ENCODE results near the gene GRM5. TPM values are rescaled to one million over a fixed set of nuclear protein-coding genes. Genes with fewer than 3 reads are reported as not detected.
"Not testable (repeated sequence)": the region's sequence is repeated elsewhere in the genome, so short reads cannot be mapped to it uniquely, and the experiment has no call there.

GRM5 gene
- total RNA-seq, 1 donor from 2014 or later: not detected

- intact Hi-C loops (cut with DNase I): no loop called here
- no peak for TF ChIP-seq POLR2A (IDR thresholded peaks at IDR 0.05)
Observed at GRCh38 chr11:88469561-88470225, 596.1 kb downstream of the GRM5 start.

GRCh38 chr11:88464528-88464927, 601.3 kb downstream of the GRM5 start:
- Histone ChIP-seq H3K9me3 (no peaks in the 10 kb centered on the region), H3K4me1 (no peaks in the 10 kb centered on the region), H3K27ac (no peak overlapping the region), H3K36me3 (no peaks in the 10 kb centered on the region), H3K27me3 (no peaks in the 10 kb centered on the region), H3K4me3 (no peak overlapping the region)
- no peak for DNase-seq (ENCODE audit: extremely low spot score in 2 of 2)
- intact Hi-C loops (cut with DNase I): no loop called here
- TF ChIP-seq CTCF (IDR thresholded peaks at IDR 0.05): no peak
- no peak for TF ChIP-seq POLR2A (IDR thresholded peaks at IDR 0.05)
- TF ChIP-seq POLR2AphosphoS5 (IDR thresholded peaks at IDR 0.05; ENCODE audit: insufficient read depth in 1 of 2, low read depth in 1 of 2): no peak

More at GRCh38 chr11:88469561-88470225, 596.1 kb downstream of the GRM5 start:
- DNase-seq (ENCODE audit: extremely low spot score in 2 of 2): no peak
- Histone ChIP-seq H3K27ac (no peak overlapping the region), H3K4me3 (no peak overlapping the region), H3K4me1 (no peaks in the 10 kb centered on the region), H3K36me3 (no peaks in the 10 kb centered on the region), H3K9me3 (no peaks in the 10 kb centered on the region), H3K27me3 (no peaks in the 10 kb centered on the region)

DNA sequence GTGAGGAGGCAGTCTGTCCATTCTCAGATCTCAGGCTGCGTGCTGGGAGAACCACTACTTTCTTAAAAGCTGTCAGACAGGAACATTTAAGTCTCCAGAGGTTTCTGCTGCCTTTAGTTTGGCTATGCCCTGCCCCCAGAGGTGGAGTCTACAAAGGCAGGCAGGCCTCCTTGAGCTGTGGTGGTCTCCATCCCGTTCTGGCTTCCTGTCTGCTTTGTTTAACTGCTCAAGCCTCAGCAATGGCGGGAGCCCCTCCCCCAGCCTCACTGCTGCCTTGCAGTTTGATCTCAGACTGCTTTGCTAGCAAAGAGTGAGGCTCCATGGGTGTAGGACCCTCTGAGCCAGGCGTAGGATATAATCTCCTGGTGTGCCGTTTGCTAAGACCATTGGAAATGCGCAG, 602.5 kb downstream of the GRM5 start:
- H3K27ac ChIP-seq; H3K4me3 ChIP-seq; H3K9me3 ChIP-seq; H3K27me3 ChIP-seq; H3K4me1 ChIP-seq; intact Hi-C loops (cut with DNase I); H3K36me3 ChIP-seq; DNase-seq (ENCODE audit: extremely low spot score in 2 of 2): not testable (repeated sequence)

DNA sequence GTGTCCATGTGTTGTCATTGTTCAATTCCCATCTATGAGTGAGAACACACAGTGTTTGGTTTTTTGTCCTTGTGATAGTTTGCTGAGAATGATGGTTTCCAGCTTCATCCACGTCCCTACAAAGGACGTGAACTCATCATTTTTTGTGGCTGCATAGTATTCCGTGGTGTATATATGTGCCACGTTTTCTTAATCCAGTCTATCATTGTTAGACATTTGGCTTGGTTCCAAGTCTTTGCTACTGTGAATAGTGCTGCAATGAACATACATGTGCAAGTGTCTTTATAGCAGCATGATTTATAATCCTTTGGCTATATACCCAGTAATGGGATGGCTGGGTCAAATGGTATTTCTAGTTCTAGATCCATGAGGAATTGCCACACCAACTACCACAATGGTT, 607.7 kb downstream of the GRM5 start:
- DNase-seq (ENCODE audit: extremely low spot score in 2 of 2); H3K36me3 ChIP-seq; H3K9me3 ChIP-seq; intact Hi-C loops (cut with DNase I); H3K4me1 ChIP-seq; H3K4me3 ChIP-seq; H3K27ac ChIP-seq; H3K27me3 ChIP-seq: not testable (repeated sequence)

GRCh38 chr11:88455974-88456373, 609.8 kb downstream of the GRM5 start:
- TF ChIP-seq CTCF (IDR thresholded peaks at IDR 0.05): no peak
- no peak for TF ChIP-seq POLR2AphosphoS5 (IDR thresholded peaks at IDR 0.05; ENCODE audit: insufficient read depth in 1 of 2, low read depth in 1 of 2)
- no peak for TF ChIP-seq POLR2A (IDR thresholded peaks at IDR 0.05)
- Histone ChIP-seq H3K27me3 (no peaks in the 10 kb centered on the region), H3K4me1 (no peaks in the 10 kb centered on the region), H3K4me3 (no peak overlapping the region), H3K36me3 (no peaks in the 10 kb centered on the region), H3K27ac (no peak overlapping the region), H3K9me3 (no peaks in the 10 kb centered on the region)
- intact Hi-C loops (cut with DNase I): no loop called here
- DNase-seq (ENCODE audit: extremely low spot score in 2 of 2): no peak

DNA sequence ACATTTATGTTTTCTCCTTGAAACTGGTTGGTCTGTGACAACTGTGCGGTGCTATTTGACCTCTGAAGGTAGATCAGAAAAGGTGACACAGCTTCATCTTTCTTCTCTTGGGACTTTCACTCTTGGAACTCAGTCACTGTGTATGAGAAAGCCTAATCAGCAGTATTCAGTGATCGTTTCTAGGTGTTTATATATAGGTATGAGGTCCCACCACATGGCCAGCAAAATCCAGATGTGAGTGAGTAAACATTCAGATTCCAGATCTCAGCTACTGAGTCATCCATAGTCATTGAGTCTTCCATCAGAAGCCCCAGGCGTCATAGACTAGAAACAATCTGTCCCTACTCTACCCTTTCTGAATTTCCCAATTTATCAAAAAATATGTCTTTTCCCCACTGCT, 610.9 kb downstream of the GRM5 start:
- H3K4me1 ChIP-seq: no peaks in the 10 kb centered on the region
- H3K27ac ChIP-seq: no peak overlapping the region
- no peaks in the 10 kb centered on the region for H3K36me3 ChIP-seq
- no peak overlapping the region for H3K4me3 ChIP-seq
- H3K27me3 ChIP-seq: no peaks in the 10 kb centered on the region
- intact Hi-C loops (cut with DNase I): no loop called here
- TF ChIP-seq CTCF (IDR thresholded peaks at IDR 0.05) (no peak), POLR2A (IDR thresholded peaks at IDR 0.05) (no peak), POLR2AphosphoS5 (IDR thresholded peaks at IDR 0.05; ENCODE audit: insufficient read depth in 1 of 2, low read depth in 1 of 2) (no peak)
- no peaks in the 10 kb centered on the region for H3K9me3 ChIP-seq
- DNase-seq (ENCODE audit: extremely low spot score in 2 of 2): no peak

Small RNA genes lying within 50 kb of the gene (small RNA-seq; reads per million reads assigned to genes)
- gene RNU6-16P: not detected

Other genes with a start within 250 kb of the GRM5 start
- gene TYR, start 111.9 kb upstream of the GRM5 start, total RNA-seq: not detected

All from vagina (tissue), 2 donors.